HepG2 (cell line): Measurements from ENCODE around the gene TOB2. TPM values are rescaled to one million over a fixed set of nuclear protein-coding genes. Genes with fewer than 3 reads are reported as not detected.

Source experiments
- ARNT2 ChIP-seq: sonication (generic); formaldehyde crosslinking; IDR thresholded peaks from 2 replicates; pipeline ENCODE4 v1.8.0; 2022; ENCODE audit warnings: mild to moderate bottlenecking, low read depth, missing genetic modification reagents, moderate library complexity
- FOXC1 ChIP-seq: sonication (generic); formaldehyde crosslinking; IDR thresholded peaks from 2 replicates; pipeline ENCODE4 v1.8.0; 2022; ENCODE audit warnings: mild to moderate bottlenecking, missing genetic modification reagents, borderline replicate concordance
- HMG20B ChIP-seq: conservative IDR thresholded peaks from 2 replicates; pipeline ENCODE4 v1.6.1; 2016; ENCODE audit warnings: missing genetic modification reagents, missing compliant biosample characterization
- HNRNPUL1 ChIP-seq: fragments of 200-400 bp; formaldehyde crosslinking; IDR thresholded peaks from 2 replicates; pipeline ENCODE4 v1.6.1; 2017; ENCODE audit warnings: low read depth, mild to moderate bottlenecking, low read length, moderate library complexity
- JARID2 ChIP-seq: sonication (generic); formaldehyde crosslinking; IDR thresholded peaks from 2 replicates; pipeline ENCODE4 v1.8.1; 2023; ENCODE audit warnings: missing genetic modification reagents, inconsistent platforms; ENCODE audit not compliant: insufficient replicate concordance
- KDM1A ChIP-seq: IDR thresholded peaks from 2 replicates; pipeline ENCODE4 v1.6.1; 2016; ENCODE audit warnings: missing compliant biosample characterization
- NFIB ChIP-seq: sonication (generic); formaldehyde crosslinking; IDR thresholded peaks from 2 replicates; pipeline ENCODE4 v1.9.0; 2021; ENCODE audit warnings: missing genetic modification reagents, mild to moderate bottlenecking, borderline replicate concordance
- SRF ChIP-seq: IDR thresholded peaks from 2 replicates; pipeline ENCODE4 v1.6.1; 2011; ENCODE audit warnings: mild to moderate bottlenecking, low read depth, low read length, moderate library complexity
- ZBTB42 ChIP-seq: sonication (generic); formaldehyde crosslinking; IDR thresholded peaks from 2 replicates; pipeline ENCODE4 v1.5.0; 2020; ENCODE audit warnings: mild to moderate bottlenecking, missing genetic modification reagents
- ZNF124 ChIP-seq: sonication (generic); formaldehyde crosslinking; IDR thresholded peaks from 2 replicates; pipeline ENCODE4 v1.4.0; 2020; ENCODE audit warnings: missing genetic modification reagents
- ZNF282 ChIP-seq: fragments of 450-650 bp; IDR thresholded peaks from 2 replicates; pipeline ENCODE4 v1.6.1; 2018; ENCODE audit not compliant: partially characterized antibody
- ZNF30 ChIP-seq: sonication (generic); formaldehyde crosslinking; IDR thresholded peaks from 2 replicates; pipeline ENCODE4 v1.5.0; 2020; ENCODE audit warnings: mild to moderate bottlenecking, missing genetic modification reagents
- ZNF749 ChIP-seq: sonication (generic); formaldehyde crosslinking; IDR thresholded peaks from 2 replicates; pipeline ENCODE4 v1.8.0; 2022; ENCODE audit warnings: mild to moderate bottlenecking, missing genetic modification reagents, moderate library complexity, borderline replicate concordance
- ZZZ3 ChIP-seq: sonication (generic); formaldehyde crosslinking; IDR thresholded peaks from 2 replicates; pipeline ENCODE4 v1.4.0; 2020; ENCODE audit warnings: missing genetic modification reagents, mild to moderate bottlenecking, borderline replicate concordance
- polyA plus RNA-seq, 8 experiments: library from polyadenylated mRNA; depleted of rRNA in 3 of 8; stranded (reverse) in 7 of 8; unstranded in 1 of 8; fragments of >200 nt; fragmentation: Illumina TruSeq in 4 of 8; extraction: Trizol in 4 of 8; gene quantifications; 2 replicates each; pipeline versions ENCODE4 v1.2.1 to v1.2.3, GENCODE V29; 2011 to 2016; ENCODE audit warnings: low read depth in 4 of 8, missing spikeins in 1 of 8, mixed read lengths in 1 of 8; ENCODE audit not compliant: insufficient read depth in 1 of 8
- total RNA-seq, 5 experiments: library from RNA; depleted of rRNA; stranded (reverse); fragments of >200 nt; fragmentation: Illumina TruSeq; extraction: Trizol; gene quantifications; 2 replicates each; pipeline ENCODE4 v1.2.3, GENCODE V29; 2016; ENCODE audit warnings: low read depth in 1 of 5
- TF ChIP-seq, protein P1 (sequence below): sonication (generic); formaldehyde crosslinking; IDR thresholded peaks from 2 replicates; pipeline ENCODE4 v1.4.0; 2020; ENCODE audit warnings: missing genetic modification reagents, borderline replicate concordance
- TF ChIP-seq, protein P2 (sequence below): sonication (generic); formaldehyde crosslinking; IDR thresholded peaks from 2 replicates; pipeline ENCODE4 v1.5.0; 2020; ENCODE audit warnings: mild to moderate bottlenecking, low read depth, missing genetic modification reagents, borderline replicate concordance
- TF ChIP-seq, protein P3 (sequence below): sonication (generic); formaldehyde crosslinking; IDR thresholded peaks from 2 replicates; pipeline ENCODE4 v1.8.0; 2022; ENCODE audit warnings: missing genetic modification reagents, low read depth, mild to moderate bottlenecking, borderline replicate concordance
- TF ChIP-seq, protein P4 (sequence below): sonication (generic); formaldehyde crosslinking; IDR thresholded peaks from 2 replicates; pipeline ENCODE4 v1.8.1; 2022; ENCODE audit warnings: low read depth, mild to moderate bottlenecking, missing genetic modification reagents
- TF ChIP-seq, protein P5 (sequence below): sonication (generic); formaldehyde crosslinking; IDR thresholded peaks from 2 replicates; pipeline ENCODE4 v1.5.0; 2020; ENCODE audit warnings: mild to moderate bottlenecking, missing genetic modification reagents

TOB2 gene
- total and polyA plus RNA-seq, 2 of the 13 experiments (the other 11 are each of a cell fraction or from before 2014, with no cell fraction given) = 12.2 to 13.7 TPM

DNA sequence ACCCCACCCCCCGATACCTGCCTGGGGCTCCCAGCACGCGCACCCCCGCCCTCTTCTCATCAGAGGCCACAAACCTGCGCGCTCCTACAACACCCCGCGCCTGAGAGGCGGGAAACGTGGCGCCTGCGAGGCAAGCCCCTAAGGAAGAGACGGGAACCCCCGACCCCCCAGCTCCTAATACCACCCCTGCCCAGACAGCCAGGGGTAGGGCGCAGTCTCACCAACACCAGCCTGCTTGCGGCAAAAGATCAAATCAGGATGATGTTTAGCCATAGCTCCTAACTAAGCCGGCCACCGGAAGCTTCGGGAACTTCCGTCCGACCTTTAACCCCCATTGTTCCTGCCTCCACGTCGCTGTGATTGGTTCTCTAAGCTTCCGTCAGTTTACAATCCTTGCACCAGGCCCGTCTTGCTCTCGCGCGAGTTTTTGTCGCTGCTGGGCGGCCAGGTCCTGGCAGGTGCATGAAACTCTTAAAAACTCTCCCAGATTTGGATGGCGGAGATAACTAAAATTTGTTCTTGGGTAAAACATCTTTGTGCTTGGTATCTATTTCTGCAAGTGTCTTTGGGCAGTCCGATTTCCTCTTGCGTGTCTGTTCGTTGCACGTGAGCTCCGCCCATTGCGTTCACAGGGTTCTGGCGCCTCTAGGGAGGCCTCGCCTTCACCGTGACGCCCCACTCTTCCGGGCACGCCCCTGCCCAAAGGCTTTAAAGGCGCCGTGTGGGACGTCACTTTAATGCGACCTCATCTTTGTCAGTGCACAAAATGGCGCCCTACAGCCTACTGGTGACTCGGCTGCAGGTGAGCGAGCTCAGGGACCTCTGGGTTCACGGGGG lies 22.0 kb upstream of the TOB2 start, which contains the start of the genes ACO2 and PHF5A (continued):
- TF ChIP-seq ZBTB42 (CRISPR knock-in tag) (no peak), JARID2 (no peak), ZZZ3 (CRISPR knock-in tag) (peak; percentile 57; the same call in 1 of the 2 replicates), SRF (peak; percentile 67), ZNF124 (CRISPR knock-in tag) (0 out of 2 replicates have a peak, but pooled peaks have one; percentile 17), FOXC1 (peak; percentile 85), ZNF282 (no peak), ARNT2 (CRISPR knock-in tag) (peak; percentile 71; the same call in 1 of the 2 replicates), NFIB (CRISPR knock-in tag) (no peak), HNRNPUL1 (no peak), HMG20B (CRISPR knock-in tag) (no peak), KDM1A (CRISPR knock-in tag) (no peak), ZNF30 (no peak; the same call in 1 of the 2 replicates), ZNF749 (CRISPR knock-in tag) (no peak; the same call in 1 of the 2 replicates)
- TF ChIP-seq, protein P1, sequence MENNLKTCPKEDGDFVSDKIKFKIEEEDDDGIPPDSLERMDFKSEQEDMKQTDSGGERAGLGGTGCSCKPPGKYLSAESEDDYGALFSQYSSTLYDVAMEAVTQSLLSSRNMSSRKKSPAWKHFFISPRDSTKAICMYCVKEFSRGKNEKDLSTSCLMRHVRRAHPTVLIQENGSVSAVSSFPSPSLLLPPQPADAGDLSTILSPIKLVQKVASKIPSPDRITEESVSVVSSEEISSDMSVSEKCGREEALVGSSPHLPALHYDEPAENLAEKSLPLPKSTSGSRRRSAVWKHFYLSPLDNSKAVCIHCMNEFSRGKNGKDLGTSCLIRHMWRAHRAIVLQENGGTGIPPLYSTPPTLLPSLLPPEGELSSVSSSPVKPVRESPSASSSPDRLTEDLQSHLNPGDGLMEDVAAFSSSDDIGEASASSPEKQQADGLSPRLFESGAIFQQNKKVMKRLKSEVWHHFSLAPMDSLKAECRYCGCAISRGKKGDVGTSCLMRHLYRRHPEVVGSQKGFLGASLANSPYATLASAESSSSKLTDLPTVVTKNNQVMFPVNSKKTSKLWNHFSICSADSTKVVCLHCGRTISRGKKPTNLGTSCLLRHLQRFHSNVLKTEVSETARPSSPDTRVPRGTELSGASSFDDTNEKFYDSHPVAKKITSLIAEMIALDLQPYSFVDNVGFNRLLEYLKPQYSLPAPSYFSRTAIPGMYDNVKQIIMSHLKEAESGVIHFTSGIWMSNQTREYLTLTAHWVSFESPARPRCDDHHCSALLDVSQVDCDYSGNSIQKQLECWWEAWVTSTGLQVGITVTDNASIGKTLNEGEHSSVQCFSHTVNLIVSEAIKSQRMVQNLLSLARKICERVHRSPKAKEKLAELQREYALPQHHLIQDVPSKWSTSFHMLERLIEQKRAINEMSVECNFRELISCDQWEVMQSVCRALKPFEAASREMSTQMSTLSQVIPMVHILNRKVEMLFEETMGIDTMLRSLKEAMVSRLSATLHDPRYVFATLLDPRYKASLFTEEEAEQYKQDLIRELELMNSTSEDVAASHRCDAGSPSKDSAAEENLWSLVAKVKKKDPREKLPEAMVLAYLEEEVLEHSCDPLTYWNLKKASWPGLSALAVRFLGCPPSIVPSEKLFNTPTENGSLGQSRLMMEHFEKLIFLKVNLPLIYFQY (CRISPR knock-in tag) = no peak
- TF ChIP-seq, protein P2, sequence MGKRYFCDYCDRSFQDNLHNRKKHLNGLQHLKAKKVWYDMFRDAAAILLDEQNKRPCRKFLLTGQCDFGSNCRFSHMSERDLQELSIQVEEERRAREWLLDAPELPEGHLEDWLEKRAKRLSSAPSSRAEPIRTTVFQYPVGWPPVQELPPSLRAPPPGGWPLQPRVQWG (CRISPR knock-in tag) = no peak
- TF ChIP-seq, protein P3, sequence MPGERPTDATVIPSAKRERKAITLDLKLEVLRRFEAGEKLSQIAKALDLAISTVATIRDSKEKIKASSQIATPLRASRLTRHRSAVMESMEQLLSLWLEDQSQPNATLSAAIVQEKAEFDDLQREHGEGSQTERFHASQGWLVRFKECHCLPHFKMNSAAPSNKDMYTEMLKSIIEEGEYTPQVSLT (CRISPR knock-in tag) = no peak
- TF ChIP-seq, protein P4, sequence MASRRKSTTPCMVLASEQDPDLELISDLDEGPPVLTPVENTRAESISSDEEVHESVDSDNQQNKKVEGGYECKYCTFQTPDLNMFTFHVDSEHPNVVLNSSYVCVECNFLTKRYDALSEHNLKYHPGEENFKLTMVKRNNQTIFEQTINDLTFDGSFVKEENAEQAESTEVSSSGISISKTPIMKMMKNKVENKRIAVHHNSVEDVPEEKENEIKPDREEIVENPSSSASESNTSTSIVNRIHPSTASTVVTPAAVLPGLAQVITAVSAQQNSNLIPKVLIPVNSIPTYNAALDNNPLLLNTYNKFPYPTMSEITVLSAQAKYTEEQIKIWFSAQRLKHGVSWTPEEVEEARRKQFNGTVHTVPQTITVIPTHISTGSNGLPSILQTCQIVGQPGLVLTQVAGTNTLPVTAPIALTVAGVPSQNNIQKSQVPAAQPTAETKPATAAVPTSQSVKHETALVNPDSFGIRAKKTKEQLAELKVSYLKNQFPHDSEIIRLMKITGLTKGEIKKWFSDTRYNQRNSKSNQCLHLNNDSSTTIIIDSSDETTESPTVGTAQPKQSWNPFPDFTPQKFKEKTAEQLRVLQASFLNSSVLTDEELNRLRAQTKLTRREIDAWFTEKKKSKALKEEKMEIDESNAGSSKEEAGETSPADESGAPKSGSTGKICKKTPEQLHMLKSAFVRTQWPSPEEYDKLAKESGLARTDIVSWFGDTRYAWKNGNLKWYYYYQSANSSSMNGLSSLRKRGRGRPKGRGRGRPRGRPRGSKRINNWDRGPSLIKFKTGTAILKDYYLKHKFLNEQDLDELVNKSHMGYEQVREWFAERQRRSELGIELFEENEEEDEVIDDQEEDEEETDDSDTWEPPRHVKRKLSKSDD (CRISPR knock-in tag) = no peak
- TF ChIP-seq, protein P5, sequence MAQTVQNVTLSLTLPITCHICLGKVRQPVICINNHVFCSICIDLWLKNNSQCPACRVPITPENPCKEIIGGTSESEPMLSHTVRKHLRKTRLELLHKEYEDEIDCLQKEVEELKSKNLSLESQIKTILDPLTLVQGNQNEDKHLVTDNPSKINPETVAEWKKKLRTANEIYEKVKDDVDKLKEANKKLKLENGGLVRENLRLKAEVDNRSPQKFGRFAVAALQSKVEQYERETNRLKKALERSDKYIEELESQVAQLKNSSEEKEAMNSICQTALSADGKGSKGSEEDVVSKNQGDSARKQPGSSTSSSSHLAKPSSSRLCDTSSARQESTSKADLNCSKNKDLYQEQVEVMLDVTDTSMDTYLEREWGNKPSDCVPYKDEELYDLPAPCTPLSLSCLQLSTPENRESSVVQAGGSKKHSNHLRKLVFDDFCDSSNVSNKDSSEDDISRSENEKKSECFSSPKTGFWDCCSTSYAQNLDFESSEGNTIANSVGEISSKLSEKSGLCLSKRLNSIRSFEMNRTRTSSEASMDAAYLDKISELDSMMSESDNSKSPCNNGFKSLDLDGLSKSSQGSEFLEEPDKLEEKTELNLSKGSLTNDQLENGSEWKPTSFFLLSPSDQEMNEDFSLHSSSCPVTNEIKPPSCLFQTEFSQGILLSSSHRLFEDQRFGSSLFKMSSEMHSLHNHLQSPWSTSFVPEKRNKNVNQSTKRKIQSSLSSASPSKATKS = no peak
